ENCODE measurements around the gene THSD4.

Gene THSD4

GRCh38 chr15:71575474-71576045, 460.3 kb downstream of the THSD4 start:
- DNase-seq (ENCODE audit: low read depth, low spot score): no peak

DNA sequence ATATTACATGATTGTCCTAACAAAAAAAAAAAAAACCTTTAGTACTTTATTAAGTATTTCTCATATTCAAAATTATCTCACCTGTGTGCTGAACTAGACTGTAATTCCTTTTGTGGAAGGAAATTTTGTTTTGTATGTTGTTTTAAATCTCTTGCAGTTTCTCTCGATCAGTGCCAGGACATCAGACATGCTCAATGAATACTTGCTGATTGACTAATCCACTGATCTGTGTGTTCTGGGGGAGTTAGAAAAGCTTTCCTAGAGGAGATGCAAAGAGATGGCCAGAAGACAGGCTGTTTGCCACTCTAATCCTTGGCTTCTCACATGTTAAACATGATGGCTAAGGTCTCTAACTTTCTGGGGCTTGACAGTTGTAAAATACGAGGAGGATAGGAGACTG, 461.8 kb downstream of the THSD4 start:
- no peak for DNase-seq (ENCODE audit: low read depth, low spot score)

- no peak for DNase-seq (ENCODE audit: low read depth, low spot score)
Observed at GRCh38 chr15:71581398-71581930, 466.2 kb downstream of the THSD4 start.

- DNase-seq (ENCODE audit: low read depth, low spot score): no peak
Observed at GRCh38 chr15:71585159-71585558, 469.9 kb downstream of the THSD4 start.

GRCh38 chr15:71586463-71586862, 471.2 kb downstream of the THSD4 start:
- no peak for DNase-seq (ENCODE audit: low read depth, low spot score)

DNA sequence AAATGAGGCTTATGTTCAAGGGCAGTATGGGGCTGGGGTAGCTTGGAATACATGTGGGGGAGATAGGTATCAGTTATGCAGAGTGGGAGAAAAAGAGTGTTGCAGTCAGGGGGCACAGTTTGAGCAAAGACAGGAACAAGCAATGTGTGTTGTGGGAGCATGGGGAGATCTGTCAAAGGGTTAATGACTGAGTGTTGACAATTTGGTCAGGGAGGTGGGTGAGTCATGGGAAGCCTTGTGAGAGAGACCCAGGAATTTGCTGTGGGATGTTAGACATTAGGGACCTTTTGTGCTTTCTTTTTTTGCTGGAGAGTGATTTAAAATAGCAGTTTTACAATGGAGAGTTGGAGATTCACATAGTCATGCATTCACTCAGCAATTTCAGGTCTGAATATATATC, 473.5 kb downstream of the THSD4 start:
- DNase-seq (ENCODE audit: low read depth, low spot score): no peak

DNA sequence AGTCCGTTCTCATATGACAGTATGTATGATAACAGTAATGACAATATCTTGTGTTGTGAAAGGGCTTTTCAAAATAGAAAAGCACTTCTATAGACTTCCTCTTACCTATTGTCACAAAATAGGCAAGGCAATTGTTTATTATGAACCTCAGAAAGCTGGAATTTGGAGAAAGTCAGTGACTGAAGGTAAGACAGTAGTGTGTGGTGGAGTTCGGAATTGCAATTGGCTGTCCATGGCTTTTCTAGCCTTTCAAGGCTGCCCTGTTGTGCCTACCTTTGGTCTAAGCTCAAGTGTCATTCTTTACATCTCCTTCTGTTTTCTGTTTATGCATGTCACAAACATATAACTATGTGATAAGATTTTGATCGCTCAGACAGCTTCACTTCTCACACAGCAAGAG, 475.8 kb downstream of the THSD4 start:
- no peak for DNase-seq (ENCODE audit: low read depth, low spot score)

DNA sequence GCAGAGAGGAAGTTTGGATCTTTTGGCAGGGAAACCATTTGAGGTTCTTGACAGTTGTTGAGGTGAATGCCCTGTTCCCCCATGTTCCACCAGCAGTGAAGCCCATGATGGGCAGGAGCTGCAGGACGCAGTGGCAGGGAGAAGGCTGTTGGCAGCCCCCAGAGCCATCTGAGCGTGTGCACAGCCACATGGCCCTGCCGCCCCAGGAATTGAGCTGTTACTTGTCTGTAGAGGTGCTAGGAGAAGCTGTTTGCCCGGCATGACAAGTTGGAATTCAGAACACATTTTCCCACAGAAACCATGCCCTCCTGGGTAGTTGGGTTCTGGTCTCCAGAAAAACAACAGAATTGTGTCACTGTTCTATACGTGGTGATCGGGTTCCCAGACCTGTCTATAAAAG, 476.9 kb downstream of the THSD4 start:
- DNase-seq (ENCODE audit: low read depth, low spot score): no peak

GRCh38 chr15:71595846-71596553, 480.7 kb downstream of the THSD4 start:
- no peak for DNase-seq (ENCODE audit: low read depth, low spot score)

GRCh38 chr15:71596672-71597071, 481.4 kb downstream of the THSD4 start:
- no peak for DNase-seq (ENCODE audit: low read depth, low spot score)

GRCh38 chr15:71597126-71597525, 481.9 kb downstream of the THSD4 start:
- no peak for DNase-seq (ENCODE audit: low read depth, low spot score)

DNA sequence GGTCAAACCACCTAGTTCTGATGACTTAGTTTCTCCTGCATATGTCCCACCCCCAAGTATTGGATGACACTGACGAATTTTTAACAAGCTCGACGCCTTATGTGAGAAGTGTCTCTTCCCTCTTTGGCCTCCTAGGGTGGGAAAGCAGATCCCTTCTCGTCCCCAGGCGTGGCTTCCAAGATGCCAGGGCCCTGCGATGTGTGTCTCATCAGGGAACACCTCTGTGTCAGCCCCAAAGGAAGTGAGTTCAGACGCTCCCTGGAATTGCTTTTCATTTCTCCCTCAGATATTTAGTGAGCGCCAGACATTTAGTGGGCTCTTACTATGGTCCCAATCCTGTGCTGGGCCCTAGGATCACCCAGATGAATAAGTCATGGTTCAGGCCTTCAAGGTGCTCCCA, 482.4 kb downstream of the THSD4 start:
- DNase-seq (ENCODE audit: low read depth, low spot score): no peak

- no peak for DNase-seq (ENCODE audit: low read depth, low spot score)
Observed at GRCh38 chr15:71598741-71599140, 483.5 kb downstream of the THSD4 start.

- no peak for DNase-seq (ENCODE audit: low read depth, low spot score)
Observed at GRCh38 chr15:71599418-71600151, 484.3 kb downstream of the THSD4 start.

- DNase-seq (ENCODE audit: low read depth, low spot score): no peak
Observed at GRCh38 chr15:71600237-71600636, 485.0 kb downstream of the THSD4 start.

- no peak for DNase-seq (ENCODE audit: low read depth, low spot score)
Observed at GRCh38 chr15:71601038-71601834, 486.0 kb downstream of the THSD4 start.

- DNase-seq (ENCODE audit: low read depth, low spot score): no peak
Observed at GRCh38 chr15:71603379-71603778, 488.1 kb downstream of the THSD4 start.

- DNase-seq (ENCODE audit: low read depth, low spot score): no peak
Observed at GRCh38 chr15:71607383-71607782, 492.1 kb downstream of the THSD4 start.

DNA sequence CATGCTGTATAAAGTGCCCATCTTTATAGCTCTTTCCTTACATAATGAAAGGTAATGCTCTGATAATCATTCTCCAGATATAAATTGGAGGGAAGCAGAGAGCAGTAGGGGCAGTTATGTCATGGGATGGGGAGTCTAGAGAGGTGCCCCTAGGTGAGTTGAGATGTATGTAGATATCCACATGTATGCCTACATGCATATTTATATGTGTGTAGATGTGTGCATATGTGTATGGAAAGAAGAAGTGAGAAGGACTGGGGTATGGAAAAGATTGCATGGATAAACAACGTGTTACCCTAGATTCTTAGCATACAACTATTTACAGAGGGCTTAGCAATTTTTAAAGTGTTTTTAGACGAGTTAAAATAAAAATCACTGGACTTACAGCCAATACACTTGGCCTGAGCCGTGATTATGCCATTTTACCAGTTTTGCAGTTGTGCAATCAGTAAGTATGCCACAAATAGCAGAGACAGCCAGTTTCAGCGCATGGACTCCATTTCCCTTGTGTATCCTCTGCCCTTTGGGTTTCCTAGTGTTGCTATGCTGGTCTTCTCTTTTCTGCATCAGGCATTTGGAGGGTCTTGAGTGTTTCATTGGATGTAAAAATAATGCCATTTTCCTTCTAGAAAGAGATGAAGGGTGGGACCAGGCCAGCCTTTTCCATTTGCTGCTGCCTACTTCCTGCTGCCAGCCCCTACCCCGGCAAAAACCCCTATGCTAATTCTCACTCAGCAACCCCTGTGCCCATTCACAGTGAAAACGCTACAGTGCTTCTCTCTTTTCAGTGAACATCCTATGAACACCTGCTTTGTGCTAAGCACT, 495.7 kb downstream of the THSD4 start:
- no peak for DNase-seq (ENCODE audit: low read depth, low spot score)

GRCh38 chr15:71611553-71612396, 496.5 kb downstream of the THSD4 start:
- no peak for DNase-seq (ENCODE audit: low read depth, low spot score)
